MM.1S (cell line): ENCODE data around the gene ARHGAP12.

Experiments
- DNase-seq: peaks from one replicate; pipeline ENCODE4 v3.0.0-alpha.2; 2015
- H2AFZ ChIP-seq: fragments of 300-600 bp; sonication (generic); 2 replicates; pipeline ENCODE4 v1.6.0; 2016; ENCODE audit warnings: antibody characterized with exemption, low read length
- H3F3A ChIP-seq: fragments of 300-600 bp; sonication (generic); 2 replicates; pipeline ENCODE4 v1.6.1; 2016; ENCODE audit warnings: mild to moderate bottlenecking, antibody characterized with exemption, low read length, moderate library complexity, mixed read lengths; ENCODE audit not compliant: insufficient read depth
- H3K27ac ChIP-seq: fragments of 300-600 bp; sonication (generic); 2 replicates; pipeline ENCODE4 v1.5.1; 2016; ENCODE audit warnings: mild to moderate bottlenecking, low read length
- H3K27me3 ChIP-seq: fragments of 300-600 bp; sonication (generic); replicated peaks from 2 replicates; pipeline ENCODE4 v1.6.0; 2016; ENCODE audit warnings: low read length; ENCODE audit not compliant: insufficient read depth
- H3K36me3 ChIP-seq: fragments of 300-600 bp; sonication (generic); replicated peaks from 2 replicates; pipeline ENCODE4 v1.6.1; 2016; ENCODE audit warnings: mild to moderate bottlenecking, low read length, mixed read lengths; ENCODE audit not compliant: insufficient read depth
- H3K4me1 ChIP-seq: fragments of 300-600 bp; sonication (generic); 2 replicates; pipeline ENCODE4 v1.6.1; 2016; ENCODE audit warnings: low read length, mixed read lengths
- H3K4me2 ChIP-seq: fragments of 300-600 bp; sonication (generic); 2 replicates; pipeline ENCODE4 v1.6.0; 2016; ENCODE audit warnings: low read depth, low read length
- H3K4me3 ChIP-seq: fragments of 300-600 bp; sonication (generic); 2 replicates; pipeline ENCODE4 v1.5.1; 2016; ENCODE audit warnings: low read length, mixed read lengths
- H3K79me2 ChIP-seq: fragments of 300-600 bp; sonication (generic); 2 replicates; pipeline ENCODE4 v1.6.1; 2016; ENCODE audit warnings: mixed run types, low read length, mixed read lengths
- H3K9ac ChIP-seq: fragments of 300-600 bp; sonication (generic); 2 replicates; pipeline ENCODE4 v1.6.1; 2016; ENCODE audit warnings: low read length, mixed read lengths
- H3K9me2 ChIP-seq: fragments of 300-600 bp; sonication (generic); replicated peaks from 2 replicates; pipeline ENCODE4 v1.6.1; 2016; ENCODE audit warnings: mild to moderate bottlenecking, low read length, mixed read lengths; ENCODE audit not compliant: insufficient read depth
- H3K9me3 ChIP-seq: fragments of 300-600 bp; sonication (generic); replicated peaks from 2 replicates; pipeline ENCODE4 v1.6.1; 2016; ENCODE audit warnings: mild to moderate bottlenecking, low read length, mixed read lengths; ENCODE audit not compliant: insufficient read depth
- H4K20me1 ChIP-seq: fragments of 300-600 bp; sonication (generic); 2 replicates; pipeline ENCODE4 v1.6.1; 2016; ENCODE audit warnings: mild to moderate bottlenecking, low read length, moderate library complexity, mixed read lengths; ENCODE audit not compliant: insufficient read depth
- CTCF ChIP-seq: fragments of 300-600 bp; sonication (generic); IDR thresholded peaks from 2 replicates; pipeline ENCODE4 v1.5.1; 2016; ENCODE audit warnings: antibody characterized with exemption, low read length, mixed read lengths
- EZH2 ChIP-seq: fragments of 300-600 bp; sonication (generic); optimal IDR thresholded peaks from 2 replicates; pipeline ENCODE3; 2017; ENCODE audit warnings: low read depth, mild to moderate bottlenecking, antibody characterized with exemption, low read length, mixed read lengths
- EZH2phosphoT487 ChIP-seq: fragments of 300-600 bp; sonication (generic); IDR thresholded peaks from 2 replicates; pipeline ENCODE4 v1.6.1; 2018; ENCODE audit warnings: antibody characterized with exemption, low read length

The ARHGAP12 gene

GRCh38 chr10:31939797-31940708, 11.4 kb upstream of the ARHGAP12 start:
- Histone ChIP-seq H3K4me1 (no peaks in the 10 kb centered on the region), H3F3A (no peaks in the 10 kb centered on the region), H3K9me2 (no peaks in the 10 kb centered on the region), H2AFZ (no peak overlapping the region), H3K27ac (no peak overlapping the region), H3K4me3 (no peak overlapping the region), H3K27me3 (no peaks in the 10 kb centered on the region), H3K9ac (no peak overlapping the region), H3K9me3 (no peaks in the 10 kb centered on the region), H3K79me2 (no peaks in the 10 kb centered on the region), H3K4me2 (no peak overlapping the region), H3K36me3 (no peaks in the 10 kb centered on the region), H4K20me1 (no peaks in the 10 kb centered on the region)
- DNase-seq, result no peak
- no peak for TF ChIP-seq EZH2
- TF ChIP-seq CTCF, result no peak
- TF ChIP-seq EZH2phosphoT487, result no peak

GRCh38 chr10:31937371-31937770, 8.7 kb upstream of the ARHGAP12 start:
- TF ChIP-seq CTCF (no peak), EZH2phosphoT487 (no peak), EZH2 (no peak)
- H3K9ac ChIP-seq, result no peak overlapping the region
- no peaks in the 10 kb centered on the region for H3K9me3 ChIP-seq
- H2AFZ ChIP-seq, result no peak overlapping the region
- no peaks in the 10 kb centered on the region for H3K36me3 ChIP-seq
- H3F3A ChIP-seq, result no peaks in the 10 kb centered on the region
- no peaks in the 10 kb centered on the region for H3K27me3 ChIP-seq
- no peak overlapping the region for H3K27ac ChIP-seq
- no peaks in the 10 kb centered on the region for H4K20me1 ChIP-seq
- no peak overlapping the region for H3K4me3 ChIP-seq
- no peak overlapping the region for H3K4me2 ChIP-seq
- H3K79me2 ChIP-seq, result no peaks in the 10 kb centered on the region
- no peaks in the 10 kb centered on the region for H3K9me2 ChIP-seq
- DNase-seq, result no peak
- H3K4me1 ChIP-seq, result no peaks in the 10 kb centered on the region

GRCh38 chr10:31936933-31937332, 8.3 kb upstream of the ARHGAP12 start:
- no peak overlapping the region for H3K9ac ChIP-seq
- no peak overlapping the region for H2AFZ ChIP-seq
- H4K20me1 ChIP-seq, result no peaks in the 10 kb centered on the region
- no peak for DNase-seq
- H3K4me2 ChIP-seq, result no peak overlapping the region
- H3K27me3 ChIP-seq, result no peaks in the 10 kb centered on the region
- TF ChIP-seq EZH2, result no peak
- no peak for TF ChIP-seq CTCF
- no peak for TF ChIP-seq EZH2phosphoT487
- H3K4me1 ChIP-seq, result no peaks in the 10 kb centered on the region
- H3K36me3 ChIP-seq, result no peaks in the 10 kb centered on the region
- H3K4me3 ChIP-seq, result no peak overlapping the region
- H3K9me2 ChIP-seq, result no peaks in the 10 kb centered on the region
- no peaks in the 10 kb centered on the region for H3F3A ChIP-seq
- H3K9me3 ChIP-seq, result no peaks in the 10 kb centered on the region
- no peak overlapping the region for H3K27ac ChIP-seq
- H3K79me2 ChIP-seq, result no peaks in the 10 kb centered on the region
